RKO (cell line): ENCODE data around the gene VPS16.
A peak's percentile ranks its signal among the peaks of the same experiment; 100 is the strongest.

Experiments
- DNase-seq: peaks from one replicate; pipeline ENCODE4 v3.0.0-alpha.2; 2016; ENCODE audit warnings: low spot score

VPS16 gene

DNA sequence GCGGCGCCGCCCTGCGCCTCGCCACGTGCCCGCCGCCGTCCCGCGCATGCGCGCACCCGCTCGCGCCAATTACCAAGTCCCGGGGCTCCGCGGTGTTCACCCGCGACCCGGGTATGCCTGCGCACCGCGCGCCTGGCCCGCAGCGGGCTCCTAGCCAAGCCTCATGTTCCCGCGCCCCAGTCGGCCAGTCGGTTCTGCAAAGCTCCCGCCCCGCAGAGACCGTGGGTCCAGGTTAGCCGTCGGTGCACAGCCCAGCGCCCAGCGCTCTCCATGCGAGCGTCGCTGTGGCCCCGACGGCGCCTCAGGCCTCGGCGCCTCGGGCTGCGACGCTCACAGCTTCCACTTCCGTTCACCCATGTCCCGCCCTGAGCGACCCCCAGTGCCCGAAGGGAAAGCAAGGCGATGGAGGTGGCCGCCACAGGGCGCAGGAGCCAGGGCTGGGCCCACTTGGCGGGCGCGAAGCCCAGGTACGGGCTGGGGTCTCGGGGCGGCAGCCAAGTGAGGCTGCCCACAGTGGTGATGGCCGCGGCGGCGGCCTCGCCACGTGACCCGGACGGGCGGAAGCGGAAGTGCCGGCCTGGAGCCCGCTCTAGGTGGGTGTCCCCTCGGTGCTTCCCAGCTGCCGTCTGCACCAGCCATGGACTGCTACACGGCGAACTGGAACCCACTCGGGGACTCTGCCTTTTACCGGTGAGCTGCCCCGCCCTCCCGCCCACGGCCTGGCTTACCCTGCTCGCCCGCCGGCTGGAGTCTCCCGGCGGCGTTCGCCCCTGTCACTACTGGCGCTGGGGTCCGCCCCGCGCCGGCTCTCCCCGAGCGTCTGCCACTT is at the start of gene VPS16, which contains the start of gene PCED1A:
VPS16 (plus strand) TSS at position 608 of the 829 bp plus-strand sequence; CDS start at position 638, 30 bp downstream.
PCED1A (minus strand) TSS at position 518 of the 829 bp plus-strand sequence. CDS start 743 bp downstream, outside the sequence.
- DNase-seq, result peak; percentile 93

GRCh38 chr20:2793471-2793870 is 47.1 kb upstream of the VPS16 start:
- DNase-seq, result no peak

DNA sequence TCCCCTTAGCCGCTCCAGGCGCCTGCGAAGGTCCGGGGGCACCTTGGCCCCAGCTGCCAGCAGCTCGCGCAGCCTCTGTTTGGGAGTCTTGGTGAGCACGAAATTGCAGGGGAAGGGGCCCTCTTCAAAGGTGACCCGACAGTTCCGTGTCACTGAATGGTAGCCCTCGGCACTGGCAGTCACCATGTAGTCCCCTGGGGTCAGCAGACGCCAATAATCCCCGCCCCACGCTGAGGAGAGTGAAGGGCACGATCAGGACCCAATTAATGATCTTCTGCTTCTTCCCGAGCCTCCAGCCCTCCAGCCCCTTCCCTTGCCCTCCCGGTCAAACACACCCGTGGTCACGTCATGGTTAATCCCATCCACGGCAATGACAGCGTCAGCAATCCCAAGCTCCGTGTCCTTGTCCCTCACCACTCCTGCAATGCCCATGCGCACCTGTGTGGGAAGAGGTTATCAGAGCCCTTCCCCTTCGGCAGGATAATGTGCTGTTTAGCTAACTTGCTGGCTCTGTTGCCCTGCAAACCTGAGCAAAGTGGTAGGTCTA is 46.3 kb upstream of the VPS16 start:
- DNase-seq, result no peak

- DNase-seq, result no peak
Measured at GRCh38 chr20:2794866-2795447, 45.6 kb upstream of the VPS16 start.

GRCh38 chr20:2795451-2795850 is 45.1 kb upstream of the VPS16 start:
- no peak for DNase-seq

DNA sequence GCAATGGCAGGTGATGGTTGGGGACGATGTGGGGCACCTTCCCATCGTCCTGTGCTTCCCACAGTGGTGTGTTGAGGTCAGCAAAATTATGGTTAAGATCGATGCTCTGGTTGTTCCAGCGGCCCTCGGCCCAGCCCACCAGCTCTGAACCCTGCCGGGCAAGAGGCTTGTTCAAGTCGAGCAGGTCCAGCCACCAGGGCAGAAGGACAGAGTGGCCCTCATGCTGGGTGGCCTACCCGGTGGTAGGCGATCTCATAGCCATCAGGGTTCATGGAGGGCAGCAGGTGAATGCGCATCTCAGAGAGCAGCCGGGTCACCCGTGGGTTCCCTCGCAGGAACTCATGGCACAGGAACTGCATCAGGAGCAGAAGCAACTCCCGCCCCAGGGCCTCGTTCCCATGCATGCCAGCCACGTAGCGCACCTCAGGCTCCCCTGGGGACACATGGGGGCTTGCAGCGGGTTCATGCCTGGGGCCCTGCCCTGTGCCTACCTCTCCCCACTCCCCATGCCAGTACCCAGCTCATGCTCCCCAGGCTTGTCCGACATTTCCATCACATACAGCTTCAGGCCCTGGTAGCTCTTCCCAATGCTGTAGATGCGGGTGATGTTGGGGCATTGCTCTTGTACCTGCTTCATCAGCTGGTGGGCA is 44.4 kb upstream of the VPS16 start:
- DNase-seq, result no peak

DNA sequence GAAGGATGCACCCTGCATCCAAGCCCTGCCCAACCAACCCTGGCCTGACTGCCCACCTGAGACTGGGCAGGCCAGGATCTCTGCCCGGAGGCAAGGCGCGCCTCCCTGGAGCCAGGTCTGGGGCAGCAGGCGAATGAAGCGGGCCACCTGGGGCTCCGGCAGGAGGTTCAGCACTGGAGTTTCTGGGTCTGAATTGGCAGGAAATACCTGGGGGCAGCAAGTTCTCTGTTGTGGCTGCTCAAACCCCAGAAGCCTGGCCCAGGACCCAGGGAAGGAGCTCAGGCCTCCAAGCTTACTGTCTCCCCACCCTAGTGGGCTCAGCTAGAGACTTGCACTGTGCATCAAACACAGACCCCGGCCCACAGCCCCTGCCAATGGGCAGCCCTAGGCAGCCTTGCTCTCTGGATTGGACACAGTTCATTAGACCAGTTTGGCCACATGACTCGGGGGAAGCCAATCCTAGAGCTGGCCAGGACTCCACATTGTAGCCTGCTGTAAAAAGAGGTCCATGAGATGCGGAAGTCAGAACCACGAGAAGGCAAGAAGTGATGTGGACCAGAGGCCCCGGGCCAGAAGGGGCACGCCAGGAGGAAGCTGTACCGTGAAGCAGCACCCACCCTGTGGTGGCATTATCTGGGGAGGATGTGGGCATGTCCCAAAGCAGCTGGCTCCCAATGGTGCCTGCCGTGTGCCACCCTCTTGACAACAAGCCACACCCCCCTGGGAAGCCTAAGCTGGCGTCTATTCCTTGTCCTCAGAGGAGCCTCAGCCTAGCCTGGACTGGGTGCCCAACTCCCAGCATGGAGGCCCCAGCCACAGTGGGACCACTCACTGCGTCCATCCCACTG is 43.2 kb upstream of the VPS16 start:
- no peak for DNase-seq

DNA sequence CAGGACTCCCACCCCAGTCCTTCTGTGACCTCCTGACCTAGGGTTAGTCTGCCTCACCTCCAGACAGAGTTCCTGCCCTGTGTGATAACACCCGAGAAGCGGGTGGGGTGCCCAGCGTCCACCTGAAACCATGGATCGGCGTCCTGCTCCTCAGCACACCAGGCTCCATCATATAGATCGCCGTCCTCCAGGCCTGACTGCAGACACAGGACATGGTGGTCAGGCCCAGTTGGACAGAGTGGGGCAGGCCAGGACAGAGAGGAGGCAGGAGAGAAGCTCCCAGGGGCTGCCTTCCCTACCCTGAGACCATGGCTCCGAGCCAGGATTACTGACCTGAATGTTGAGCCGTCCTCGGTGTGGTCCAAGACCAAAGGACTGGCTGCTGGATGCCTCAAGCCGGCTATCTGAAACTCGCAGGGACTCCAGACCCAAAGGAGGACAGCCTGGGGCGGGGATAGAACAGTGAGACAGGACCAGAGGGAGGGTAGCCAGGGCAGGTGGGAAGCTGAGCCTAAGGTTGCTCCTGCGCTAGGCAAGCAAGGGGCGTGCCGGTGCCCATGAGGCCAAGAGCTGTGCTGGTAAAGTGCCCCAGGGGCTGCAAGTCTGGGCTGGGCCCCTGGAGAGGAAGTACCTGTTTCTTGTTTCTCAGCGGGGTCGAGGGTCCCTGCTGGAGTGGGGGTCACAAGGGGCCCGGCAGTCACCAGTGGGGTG is 42.3 kb upstream of the VPS16 start:
- no peak for DNase-seq

DNA sequence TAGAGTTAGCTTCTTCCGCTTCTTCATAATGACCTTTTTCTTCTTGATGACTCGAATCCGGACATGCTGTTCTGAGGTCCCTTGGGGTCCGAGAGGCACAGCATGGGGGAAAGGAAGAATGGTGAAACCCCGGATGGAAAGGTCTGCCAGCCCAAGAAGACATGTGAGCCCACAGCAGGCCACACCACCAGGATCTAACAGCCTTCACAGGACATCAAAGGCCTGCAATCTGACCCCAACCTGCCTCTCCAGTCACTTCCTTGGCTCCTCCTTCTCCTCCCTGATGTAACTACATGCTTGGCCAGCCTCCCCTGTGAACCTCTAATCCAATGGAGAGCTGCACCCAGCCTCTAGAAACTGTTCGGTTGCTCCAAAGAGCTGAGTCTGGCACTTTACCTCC is 41.7 kb upstream of the VPS16 start:
- no peak for DNase-seq

GRCh38 chr20:2799271-2799670 is 41.3 kb upstream of the VPS16 start:
- no peak for DNase-seq

- no peak for DNase-seq
Measured at GRCh38 chr20:2799688-2800520, 40.6 kb upstream of the VPS16 start.

DNA sequence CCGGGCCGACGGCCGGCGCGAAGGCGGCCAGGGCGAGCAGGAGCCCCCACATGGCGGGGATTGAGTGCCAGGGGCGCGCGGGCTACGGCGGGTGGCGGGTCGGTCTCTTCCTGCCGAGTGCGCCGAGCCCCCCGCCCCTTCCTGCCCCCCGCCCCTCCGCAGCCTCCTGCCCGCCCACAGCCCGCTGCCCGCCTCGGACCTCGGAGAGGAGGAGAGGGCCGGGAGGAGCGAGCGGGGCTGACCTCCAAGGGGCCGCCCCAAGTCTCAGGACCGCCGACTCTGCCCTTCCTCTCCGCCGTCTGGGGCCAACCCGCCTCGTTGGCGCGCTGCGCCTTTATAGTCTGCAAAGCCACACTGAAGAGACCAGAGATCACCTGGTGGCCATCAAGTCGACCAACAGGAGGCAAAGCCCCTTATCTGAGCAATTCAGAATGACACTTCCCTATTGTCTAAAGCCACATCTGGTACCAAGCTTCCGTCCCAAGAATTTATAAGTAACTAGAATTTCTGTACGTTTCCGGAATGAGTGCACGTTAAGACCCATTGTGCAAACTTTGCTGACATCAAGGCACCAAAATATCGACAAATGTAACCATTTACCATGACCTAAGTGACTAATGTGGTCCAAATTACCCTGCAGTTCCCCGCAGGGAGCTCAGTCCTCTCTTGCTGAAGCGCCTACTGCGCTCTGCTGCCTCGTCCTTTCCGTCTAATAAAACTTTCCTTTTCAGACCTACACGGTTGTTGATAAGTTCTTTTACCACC is 39.8 kb upstream of the VPS16 start, which contains the start of gene CPXM1:
CPXM1 (minus strand) TSS at position 107 of the 765 bp plus-strand sequence; CDS start at position 52, 55 bp downstream.
- DNase-seq, result no peak

DNA sequence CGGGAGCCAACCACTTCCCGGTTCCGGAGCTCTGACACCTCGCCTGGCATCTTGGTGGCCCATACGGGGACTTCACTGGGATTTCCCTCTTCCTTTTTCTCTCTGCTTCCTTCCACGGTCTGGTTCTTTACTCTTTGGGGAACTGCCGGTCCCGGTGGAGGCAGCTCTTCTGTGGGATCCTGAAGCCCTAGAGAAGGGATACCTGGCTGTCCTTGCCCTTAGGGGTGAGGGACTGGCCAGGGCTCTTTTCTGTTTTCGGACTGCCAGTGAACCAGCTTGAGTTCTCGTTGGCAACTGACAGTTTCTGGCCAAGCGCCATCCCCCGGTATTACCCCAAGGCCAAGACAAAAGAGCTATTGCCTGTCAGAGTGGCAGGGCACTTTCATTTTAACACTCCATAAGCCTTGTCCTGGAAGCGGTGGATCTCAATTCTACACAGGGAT is 39.2 kb upstream of the VPS16 start:
- DNase-seq, result no peak

GRCh38 chr20:2804041-2804828 is 36.3 kb upstream of the VPS16 start:
- DNase-seq, result no peak

GRCh38 chr20:2804852-2805688 is 35.5 kb upstream of the VPS16 start:
- DNase-seq, result no peak

DNA sequence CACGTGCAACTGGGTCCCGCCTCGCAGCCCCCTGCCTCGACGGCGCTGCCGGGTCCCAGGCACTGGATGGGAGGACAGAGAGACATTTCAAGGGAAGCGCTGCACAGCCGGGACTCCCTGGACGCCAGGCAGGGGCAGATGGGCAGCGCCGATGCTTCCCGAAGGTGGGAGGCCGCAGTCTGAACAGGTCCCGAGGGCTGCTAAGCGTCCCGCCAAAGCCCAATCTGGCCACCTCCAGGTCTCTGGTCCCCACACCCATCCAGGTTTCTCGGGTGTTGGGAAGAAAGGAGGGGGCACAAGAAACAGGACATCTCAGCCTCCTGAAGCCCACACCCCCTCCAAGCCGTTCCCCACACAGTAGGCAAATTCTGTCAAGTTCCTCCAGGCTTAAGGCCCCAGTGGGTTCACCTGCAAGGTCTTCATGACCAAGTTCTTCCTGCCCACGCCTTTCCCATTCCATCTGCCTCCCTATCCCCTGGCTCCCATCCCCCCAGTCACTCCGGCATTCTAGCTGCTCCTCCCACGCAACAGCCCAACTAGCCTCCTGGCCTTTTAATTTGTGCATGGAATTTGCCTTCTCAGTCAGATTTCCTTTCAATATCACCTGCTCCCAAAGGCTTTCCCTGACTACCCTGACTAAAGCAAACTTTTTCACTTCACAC is 34.7 kb upstream of the VPS16 start:
- no peak for DNase-seq

GRCh38 chr20:2806351-2806701 is 34.2 kb upstream of the VPS16 start:
- no peak for DNase-seq
